ENCODE measurements around the gene PPP1CB.

DNA sequence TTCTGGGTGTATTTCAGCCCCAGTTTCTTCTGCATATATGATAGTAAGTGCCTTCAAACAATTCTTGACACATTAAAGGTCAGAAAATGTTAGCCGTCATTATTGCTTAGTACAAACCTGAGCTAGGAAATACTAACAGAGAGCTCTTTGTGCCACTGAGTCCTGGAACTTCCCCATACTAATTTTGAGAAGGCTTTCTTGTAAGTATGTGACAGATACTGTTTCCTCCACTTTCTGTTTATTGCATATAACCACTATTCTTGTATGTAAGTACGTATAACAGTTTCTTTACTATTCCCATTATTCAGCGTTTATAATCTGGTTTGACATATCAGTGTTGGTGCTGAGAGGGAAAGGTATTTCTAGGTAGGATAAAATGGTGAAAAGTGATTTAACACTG, 9.8 kb downstream of the PPP1CB start:
- TF ChIP-seq ZFP37 (tag by site-specific recombination; IDR thresholded peaks at IDR 0.05), result no peak
- no peak for TF ChIP-seq KLF16 (tag by site-specific recombination; IDR thresholded peaks at IDR 0.05)
- no peak for TF ChIP-seq ZNF624 (tag by site-specific recombination; IDR thresholded peaks at IDR 0.05)
- TF ChIP-seq, protein P1, sequence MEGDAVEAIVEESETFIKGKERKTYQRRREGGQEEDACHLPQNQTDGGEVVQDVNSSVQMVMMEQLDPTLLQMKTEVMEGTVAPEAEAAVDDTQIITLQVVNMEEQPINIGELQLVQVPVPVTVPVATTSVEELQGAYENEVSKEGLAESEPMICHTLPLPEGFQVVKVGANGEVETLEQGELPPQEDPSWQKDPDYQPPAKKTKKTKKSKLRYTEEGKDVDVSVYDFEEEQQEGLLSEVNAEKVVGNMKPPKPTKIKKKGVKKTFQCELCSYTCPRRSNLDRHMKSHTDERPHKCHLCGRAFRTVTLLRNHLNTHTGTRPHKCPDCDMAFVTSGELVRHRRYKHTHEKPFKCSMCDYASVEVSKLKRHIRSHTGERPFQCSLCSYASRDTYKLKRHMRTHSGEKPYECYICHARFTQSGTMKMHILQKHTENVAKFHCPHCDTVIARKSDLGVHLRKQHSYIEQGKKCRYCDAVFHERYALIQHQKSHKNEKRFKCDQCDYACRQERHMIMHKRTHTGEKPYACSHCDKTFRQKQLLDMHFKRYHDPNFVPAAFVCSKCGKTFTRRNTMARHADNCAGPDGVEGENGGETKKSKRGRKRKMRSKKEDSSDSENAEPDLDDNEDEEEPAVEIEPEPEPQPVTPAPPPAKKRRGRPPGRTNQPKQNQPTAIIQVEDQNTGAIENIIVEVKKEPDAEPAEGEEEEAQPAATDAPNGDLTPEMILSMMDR (tag by site-specific recombination; IDR thresholded peaks at IDR 0.05), result no peak
- TF ChIP-seq ZNF707 (tag by site-specific recombination; IDR thresholded peaks at IDR 0.05), result no peak
- TF ChIP-seq, protein P2, sequence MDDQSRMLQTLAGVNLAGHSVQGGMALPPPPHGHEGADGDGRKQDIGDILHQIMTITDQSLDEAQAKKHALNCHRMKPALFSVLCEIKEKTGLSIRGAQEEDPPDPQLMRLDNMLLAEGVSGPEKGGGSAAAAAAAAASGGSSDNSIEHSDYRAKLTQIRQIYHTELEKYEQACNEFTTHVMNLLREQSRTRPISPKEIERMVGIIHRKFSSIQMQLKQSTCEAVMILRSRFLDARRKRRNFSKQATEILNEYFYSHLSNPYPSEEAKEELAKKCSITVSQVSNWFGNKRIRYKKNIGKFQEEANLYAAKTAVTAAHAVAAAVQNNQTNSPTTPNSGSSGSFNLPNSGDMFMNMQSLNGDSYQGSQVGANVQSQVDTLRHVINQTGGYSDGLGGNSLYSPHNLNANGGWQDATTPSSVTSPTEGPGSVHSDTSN (CRISPR knock-in tag; IDR thresholded peaks at IDR 0.05), result no peak
- TF ChIP-seq, protein P3, sequence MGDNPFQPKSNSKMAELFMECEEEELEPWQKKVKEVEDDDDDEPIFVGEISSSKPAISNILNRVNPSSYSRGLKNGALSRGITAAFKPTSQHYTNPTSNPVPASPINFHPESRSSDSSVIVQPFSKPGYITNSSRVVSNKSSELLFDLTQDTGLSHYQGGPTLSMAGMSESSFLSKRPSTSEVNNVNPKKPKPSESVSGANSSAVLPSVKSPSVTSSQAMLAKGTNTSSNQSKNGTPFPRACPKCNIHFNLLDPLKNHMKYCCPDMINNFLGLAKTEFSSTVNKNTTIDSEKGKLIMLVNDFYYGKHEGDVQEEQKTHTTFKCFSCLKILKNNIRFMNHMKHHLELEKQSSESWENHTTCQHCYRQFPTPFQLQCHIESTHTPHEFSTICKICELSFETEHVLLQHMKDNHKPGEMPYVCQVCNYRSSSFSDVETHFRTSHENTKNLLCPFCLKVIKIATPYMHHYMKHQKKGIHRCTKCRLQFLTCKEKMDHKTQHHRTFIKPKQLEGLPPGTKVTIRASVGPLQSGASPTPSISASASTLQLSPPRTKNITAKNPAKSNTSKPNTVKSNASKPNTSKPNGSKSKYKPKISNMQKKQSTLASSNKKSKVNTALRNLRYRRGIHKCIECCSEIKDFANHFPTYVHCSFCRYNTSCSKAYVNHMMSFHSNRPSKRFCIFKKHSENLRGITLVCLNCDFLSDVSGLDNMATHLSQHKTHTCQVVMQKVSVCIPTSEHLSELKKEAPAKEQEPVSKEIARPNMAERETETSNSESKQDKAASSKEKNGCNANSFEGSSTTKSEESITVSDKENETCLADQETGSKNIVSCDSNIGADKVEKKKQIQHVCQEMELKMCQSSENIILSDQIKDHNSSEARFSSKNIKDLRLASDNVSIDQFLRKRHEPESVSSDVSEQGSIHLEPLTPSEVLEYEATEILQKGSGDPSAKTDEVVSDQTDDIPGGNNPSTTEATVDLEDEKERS (tag by site-specific recombination; IDR thresholded peaks at IDR 0.05), result no peak
- no peak for TF ChIP-seq SETDB1 (IDR thresholded peaks at IDR 0.05; ENCODE audit: insufficient read length, low read length)
- TF ChIP-seq, protein P4, sequence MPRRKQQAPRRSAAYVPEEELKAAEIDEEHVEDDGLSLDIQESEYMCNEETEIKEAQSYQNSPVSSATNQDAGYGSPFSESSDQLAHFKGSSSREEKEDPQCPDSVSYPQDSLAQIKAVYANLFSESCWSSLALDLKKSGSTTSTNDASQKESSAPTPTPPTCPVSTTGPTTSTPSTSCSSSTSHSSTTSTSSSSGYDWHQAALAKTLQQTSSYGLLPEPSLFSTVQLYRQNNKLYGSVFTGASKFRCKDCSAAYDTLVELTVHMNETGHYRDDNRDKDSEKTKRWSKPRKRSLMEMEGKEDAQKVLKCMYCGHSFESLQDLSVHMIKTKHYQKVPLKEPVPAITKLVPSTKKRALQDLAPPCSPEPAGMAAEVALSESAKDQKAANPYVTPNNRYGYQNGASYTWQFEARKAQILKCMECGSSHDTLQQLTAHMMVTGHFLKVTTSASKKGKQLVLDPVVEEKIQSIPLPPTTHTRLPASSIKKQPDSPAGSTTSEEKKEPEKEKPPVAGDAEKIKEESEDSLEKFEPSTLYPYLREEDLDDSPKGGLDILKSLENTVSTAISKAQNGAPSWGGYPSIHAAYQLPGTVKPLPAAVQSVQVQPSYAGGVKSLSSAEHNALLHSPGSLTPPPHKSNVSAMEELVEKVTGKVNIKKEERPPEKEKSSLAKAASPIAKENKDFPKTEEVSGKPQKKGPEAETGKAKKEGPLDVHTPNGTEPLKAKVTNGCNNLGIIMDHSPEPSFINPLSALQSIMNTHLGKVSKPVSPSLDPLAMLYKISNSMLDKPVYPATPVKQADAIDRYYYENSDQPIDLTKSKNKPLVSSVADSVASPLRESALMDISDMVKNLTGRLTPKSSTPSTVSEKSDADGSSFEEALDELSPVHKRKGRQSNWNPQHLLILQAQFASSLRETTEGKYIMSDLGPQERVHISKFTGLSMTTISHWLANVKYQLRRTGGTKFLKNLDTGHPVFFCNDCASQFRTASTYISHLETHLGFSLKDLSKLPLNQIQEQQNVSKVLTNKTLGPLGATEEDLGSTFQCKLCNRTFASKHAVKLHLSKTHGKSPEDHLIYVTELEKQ (tag by site-specific recombination; IDR thresholded peaks at IDR 0.05; ENCODE audit: borderline replicate concordance), result no peak
- TF ChIP-seq, protein P5, sequence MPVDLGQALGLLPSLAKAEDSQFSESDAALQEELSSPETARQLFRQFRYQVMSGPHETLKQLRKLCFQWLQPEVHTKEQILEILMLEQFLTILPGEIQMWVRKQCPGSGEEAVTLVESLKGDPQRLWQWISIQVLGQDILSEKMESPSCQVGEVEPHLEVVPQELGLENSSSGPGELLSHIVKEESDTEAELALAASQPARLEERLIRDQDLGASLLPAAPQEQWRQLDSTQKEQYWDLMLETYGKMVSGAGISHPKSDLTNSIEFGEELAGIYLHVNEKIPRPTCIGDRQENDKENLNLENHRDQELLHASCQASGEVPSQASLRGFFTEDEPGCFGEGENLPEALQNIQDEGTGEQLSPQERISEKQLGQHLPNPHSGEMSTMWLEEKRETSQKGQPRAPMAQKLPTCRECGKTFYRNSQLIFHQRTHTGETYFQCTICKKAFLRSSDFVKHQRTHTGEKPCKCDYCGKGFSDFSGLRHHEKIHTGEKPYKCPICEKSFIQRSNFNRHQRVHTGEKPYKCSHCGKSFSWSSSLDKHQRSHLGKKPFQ (tag by site-specific recombination; IDR thresholded peaks at IDR 0.05), result no peak
- TF ChIP-seq, protein P6, sequence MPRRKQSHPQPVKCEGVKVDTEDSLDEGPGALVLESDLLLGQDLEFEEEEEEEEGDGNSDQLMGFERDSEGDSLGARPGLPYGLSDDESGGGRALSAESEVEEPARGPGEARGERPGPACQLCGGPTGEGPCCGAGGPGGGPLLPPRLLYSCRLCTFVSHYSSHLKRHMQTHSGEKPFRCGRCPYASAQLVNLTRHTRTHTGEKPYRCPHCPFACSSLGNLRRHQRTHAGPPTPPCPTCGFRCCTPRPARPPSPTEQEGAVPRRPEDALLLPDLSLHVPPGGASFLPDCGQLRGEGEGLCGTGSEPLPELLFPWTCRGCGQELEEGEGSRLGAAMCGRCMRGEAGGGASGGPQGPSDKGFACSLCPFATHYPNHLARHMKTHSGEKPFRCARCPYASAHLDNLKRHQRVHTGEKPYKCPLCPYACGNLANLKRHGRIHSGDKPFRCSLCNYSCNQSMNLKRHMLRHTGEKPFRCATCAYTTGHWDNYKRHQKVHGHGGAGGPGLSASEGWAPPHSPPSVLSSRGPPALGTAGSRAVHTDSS (tag by site-specific recombination; IDR thresholded peaks at IDR 0.05), result no peak
- TF ChIP-seq ZSCAN23 (tag by site-specific recombination; IDR thresholded peaks at IDR 0.05), result no peak
- TF ChIP-seq ZNF391 (tag by site-specific recombination; IDR thresholded peaks at IDR 0.05; ENCODE audit: borderline replicate concordance, low read depth), result no peak
- TF ChIP-seq HOXA7 (CRISPR knock-in tag; IDR thresholded peaks at IDR 0.05; ENCODE audit: borderline replicate concordance), result no peak

Data from HEK293 (cell line).